Measurements from ENCODE around the gene PRKAG2. TPM values are rescaled to one million over a fixed set of nuclear protein-coding genes. Genes with fewer than 3 reads are reported as not detected.

PRKAG2 gene
- total RNA-seq, 1 donor from 2014 or later = 20.6 TPM

DNA sequence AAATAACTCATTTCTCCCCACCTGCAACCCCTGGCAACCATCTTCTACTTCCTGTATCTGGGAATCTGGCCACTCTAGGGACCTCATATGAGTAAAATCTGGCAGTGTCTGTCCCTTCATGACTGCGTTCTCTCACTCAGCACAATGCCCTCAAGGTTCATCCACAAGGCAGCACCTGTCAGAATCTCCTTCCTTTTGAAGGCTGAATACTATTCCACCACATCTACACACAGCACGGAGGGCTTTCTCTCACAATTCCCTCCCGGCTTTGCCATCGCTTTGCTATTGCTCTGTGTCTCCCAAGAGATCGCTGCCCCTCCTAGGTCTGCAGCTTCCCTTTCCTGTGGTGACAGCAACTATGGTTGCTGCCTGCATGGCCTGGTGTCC lies 182.5 kb downstream of the PRKAG2 start:
- Mint-ChIP-seq H3K36me3 (ENCODE audit: insufficient read depth) (no peaks in the 10 kb centered on the region), H3K4me3 (ENCODE audit: low read depth) (no peak overlapping the region), H3K27ac (no peak overlapping the region), H3K9me3 (ENCODE audit: low read depth) (no peaks in the 10 kb centered on the region), H3K27me3 (peaks cover 8% of the 10 kb centered on the region), H3K4me1 (ENCODE audit: low read depth) (peaks cover 13% of the 10 kb centered on the region)
- TF ChIP-seq, protein P1, sequence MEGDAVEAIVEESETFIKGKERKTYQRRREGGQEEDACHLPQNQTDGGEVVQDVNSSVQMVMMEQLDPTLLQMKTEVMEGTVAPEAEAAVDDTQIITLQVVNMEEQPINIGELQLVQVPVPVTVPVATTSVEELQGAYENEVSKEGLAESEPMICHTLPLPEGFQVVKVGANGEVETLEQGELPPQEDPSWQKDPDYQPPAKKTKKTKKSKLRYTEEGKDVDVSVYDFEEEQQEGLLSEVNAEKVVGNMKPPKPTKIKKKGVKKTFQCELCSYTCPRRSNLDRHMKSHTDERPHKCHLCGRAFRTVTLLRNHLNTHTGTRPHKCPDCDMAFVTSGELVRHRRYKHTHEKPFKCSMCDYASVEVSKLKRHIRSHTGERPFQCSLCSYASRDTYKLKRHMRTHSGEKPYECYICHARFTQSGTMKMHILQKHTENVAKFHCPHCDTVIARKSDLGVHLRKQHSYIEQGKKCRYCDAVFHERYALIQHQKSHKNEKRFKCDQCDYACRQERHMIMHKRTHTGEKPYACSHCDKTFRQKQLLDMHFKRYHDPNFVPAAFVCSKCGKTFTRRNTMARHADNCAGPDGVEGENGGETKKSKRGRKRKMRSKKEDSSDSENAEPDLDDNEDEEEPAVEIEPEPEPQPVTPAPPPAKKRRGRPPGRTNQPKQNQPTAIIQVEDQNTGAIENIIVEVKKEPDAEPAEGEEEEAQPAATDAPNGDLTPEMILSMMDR (IDR thresholded peaks at IDR 0.05; ENCODE audit: unreplicated experiment) = no peak
- DNase-seq (ENCODE audit: low spot score, unreplicated experiment) = no peak

DNA sequence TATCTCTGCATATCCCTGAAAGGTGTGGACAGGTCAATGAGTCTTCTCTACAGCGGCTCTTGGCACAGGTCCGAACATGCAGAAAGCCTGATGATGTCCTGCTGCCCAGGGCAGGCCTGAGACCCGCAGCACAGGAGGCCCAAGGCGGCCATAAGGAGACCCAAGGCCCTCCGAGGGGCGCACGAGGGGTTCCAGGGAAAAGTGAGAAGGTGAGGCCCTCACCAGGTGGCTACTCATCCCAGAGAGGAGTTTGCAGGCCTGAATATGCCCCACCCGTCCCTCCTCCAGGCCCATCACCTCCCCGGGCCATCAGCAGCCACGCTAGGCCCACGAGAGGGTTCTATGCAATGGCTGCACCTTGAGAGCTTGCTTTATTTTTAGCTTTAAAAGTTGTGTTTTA lies 183.8 kb downstream of the PRKAG2 start:
- H3K4me3 Mint-ChIP-seq (ENCODE audit: low read depth) = no peak overlapping the region
- peaks cover 13% of the 10 kb centered on the region for H3K4me1 Mint-ChIP-seq (ENCODE audit: low read depth)
- DNase-seq (ENCODE audit: low spot score, unreplicated experiment) = no peak
- TF ChIP-seq, protein P1 (IDR thresholded peaks at IDR 0.05; ENCODE audit: unreplicated experiment) = no peak
- H3K27ac Mint-ChIP-seq = no peak overlapping the region
- H3K27me3 Mint-ChIP-seq = peaks cover 4% of the 10 kb centered on the region
- no peaks in the 10 kb centered on the region for H3K9me3 Mint-ChIP-seq (ENCODE audit: low read depth)
- no peaks in the 10 kb centered on the region for H3K36me3 Mint-ChIP-seq (ENCODE audit: insufficient read depth)

DNA sequence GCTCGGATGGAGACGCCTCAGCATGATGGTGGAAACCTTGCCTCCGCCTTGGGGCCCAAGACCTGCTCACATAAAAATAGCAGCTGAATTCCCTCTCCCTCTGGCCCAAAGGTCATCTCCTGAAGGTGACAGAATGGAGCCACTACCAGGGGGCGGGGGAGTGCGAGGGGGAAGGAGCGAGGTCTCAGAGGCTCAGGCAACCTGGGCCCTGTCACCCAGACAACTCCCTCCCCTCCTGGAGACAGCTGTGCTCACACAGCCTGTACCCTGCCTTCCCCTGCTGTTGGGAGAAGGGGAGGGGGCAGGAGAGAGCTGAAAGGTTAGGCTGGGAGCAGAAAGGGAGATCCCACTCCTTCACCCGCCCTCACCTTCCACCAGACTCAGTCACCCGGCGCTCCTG lies 184.2 kb downstream of the PRKAG2 start:
- TF ChIP-seq, protein P1 (IDR thresholded peaks at IDR 0.05; ENCODE audit: unreplicated experiment) = no peak
- H3K4me1 Mint-ChIP-seq (ENCODE audit: low read depth) = peaks cover 14% of the 10 kb centered on the region
- H3K9me3 Mint-ChIP-seq (ENCODE audit: low read depth) = no peaks in the 10 kb centered on the region
- no peak overlapping the region for H3K27ac Mint-ChIP-seq
- no peaks in the 10 kb centered on the region for H3K36me3 Mint-ChIP-seq (ENCODE audit: insufficient read depth)
- peaks cover 4% of the 10 kb centered on the region for H3K27me3 Mint-ChIP-seq
- no peak for DNase-seq (ENCODE audit: low spot score, unreplicated experiment)
- no peak overlapping the region for H3K4me3 Mint-ChIP-seq (ENCODE audit: low read depth)

DNA sequence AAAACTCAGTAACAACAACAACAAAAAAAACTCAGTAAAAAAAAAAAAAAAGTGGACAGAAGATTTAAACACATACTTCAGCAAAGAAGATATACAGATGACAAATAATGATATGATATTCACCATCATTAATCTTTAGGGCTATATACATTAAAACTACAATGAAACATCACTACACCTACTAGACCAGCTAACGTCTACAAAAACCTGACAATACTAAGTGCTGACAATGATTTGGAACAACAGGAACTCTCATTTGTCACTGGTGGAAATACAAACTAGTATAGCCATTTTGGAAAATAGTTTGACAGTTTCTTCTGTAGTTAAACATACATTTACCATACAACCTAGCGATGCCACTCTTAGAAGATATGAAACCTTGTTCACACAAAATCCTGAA lies 185.5 kb downstream of the PRKAG2 start:
- H3K4me1 Mint-ChIP-seq (ENCODE audit: low read depth) = peaks cover 22% of the 10 kb centered on the region
- no peak overlapping the region for H3K27ac Mint-ChIP-seq
- H3K36me3 Mint-ChIP-seq (ENCODE audit: insufficient read depth) = no peaks in the 10 kb centered on the region
- TF ChIP-seq, protein P1 (IDR thresholded peaks at IDR 0.05; ENCODE audit: unreplicated experiment) = no peak
- H3K27me3 Mint-ChIP-seq = peaks cover 4% of the 10 kb centered on the region
- no peaks in the 10 kb centered on the region for H3K9me3 Mint-ChIP-seq (ENCODE audit: low read depth)
- H3K4me3 Mint-ChIP-seq (ENCODE audit: low read depth) = no peak overlapping the region
- DNase-seq (ENCODE audit: low spot score, unreplicated experiment) = no peak

DNA sequence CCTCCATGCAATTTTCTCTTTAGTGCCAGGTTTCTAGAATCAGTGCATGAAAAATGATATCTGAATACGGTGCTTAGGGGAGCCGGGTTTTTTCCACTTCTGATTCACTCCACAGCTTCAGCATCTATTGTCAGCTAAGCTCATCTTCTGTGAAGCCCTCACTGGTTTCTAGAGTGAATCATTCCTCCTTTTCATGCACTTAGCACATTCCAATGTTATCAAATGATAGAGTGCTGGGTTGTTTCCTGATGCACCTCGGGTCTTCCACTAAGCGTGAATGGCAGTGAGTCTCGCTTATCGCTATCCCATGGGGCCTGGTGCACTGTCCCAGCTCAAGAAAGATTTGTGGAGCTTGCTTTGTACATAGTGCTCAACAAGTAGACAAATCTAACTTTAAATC lies 186.3 kb downstream of the PRKAG2 start:
- DNase-seq (ENCODE audit: low spot score, unreplicated experiment) = no peak
- no peaks in the 10 kb centered on the region for H3K36me3 Mint-ChIP-seq (ENCODE audit: insufficient read depth)
- H3K27ac Mint-ChIP-seq = no peak overlapping the region
- H3K4me1 Mint-ChIP-seq (ENCODE audit: low read depth) = peaks cover 18% of the 10 kb centered on the region
- TF ChIP-seq, protein P1 (IDR thresholded peaks at IDR 0.05; ENCODE audit: unreplicated experiment) = no peak
- no peak overlapping the region for H3K4me3 Mint-ChIP-seq (ENCODE audit: low read depth)
- H3K9me3 Mint-ChIP-seq (ENCODE audit: low read depth) = no peaks in the 10 kb centered on the region
- peaks cover 4% of the 10 kb centered on the region for H3K27me3 Mint-ChIP-seq
